GM18520 (cell line): ENCODE measurements around the gene KIAA0825.
"Not testable (repeated sequence)": the region's sequence is repeated elsewhere in the genome, so short reads cannot be mapped to it uniquely, and the experiment has no call there.

ENCODE experiments used
- ATAC-seq: cut with Tn5 transposase; IDR thresholded peaks from one replicate; pipeline ENCODE4 v1.9.1; 2021; ENCODE audit not compliant: unreplicated experiment

The KIAA0825 gene

DNA sequence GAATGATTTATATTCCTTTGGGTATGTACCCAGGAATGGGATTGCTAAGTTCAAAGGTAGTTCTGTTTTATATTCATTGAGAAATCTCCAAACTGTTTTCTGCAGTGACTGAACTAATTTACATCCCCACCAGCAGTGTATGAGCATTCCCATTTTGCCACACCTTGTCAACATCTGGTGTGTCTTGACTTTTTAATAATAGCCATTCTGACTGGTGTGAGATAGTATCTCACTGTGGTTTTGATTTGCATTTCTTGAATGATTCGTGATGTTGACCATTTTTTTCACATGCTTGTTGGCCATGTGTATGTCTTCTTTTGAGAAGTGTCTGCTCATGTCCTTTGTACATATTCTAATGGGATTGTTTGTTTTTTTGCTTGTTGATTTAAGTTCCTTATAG lies 421.5 kb downstream of the KIAA0825 start:
- peak; percentile 47 for ATAC-seq

DNA sequence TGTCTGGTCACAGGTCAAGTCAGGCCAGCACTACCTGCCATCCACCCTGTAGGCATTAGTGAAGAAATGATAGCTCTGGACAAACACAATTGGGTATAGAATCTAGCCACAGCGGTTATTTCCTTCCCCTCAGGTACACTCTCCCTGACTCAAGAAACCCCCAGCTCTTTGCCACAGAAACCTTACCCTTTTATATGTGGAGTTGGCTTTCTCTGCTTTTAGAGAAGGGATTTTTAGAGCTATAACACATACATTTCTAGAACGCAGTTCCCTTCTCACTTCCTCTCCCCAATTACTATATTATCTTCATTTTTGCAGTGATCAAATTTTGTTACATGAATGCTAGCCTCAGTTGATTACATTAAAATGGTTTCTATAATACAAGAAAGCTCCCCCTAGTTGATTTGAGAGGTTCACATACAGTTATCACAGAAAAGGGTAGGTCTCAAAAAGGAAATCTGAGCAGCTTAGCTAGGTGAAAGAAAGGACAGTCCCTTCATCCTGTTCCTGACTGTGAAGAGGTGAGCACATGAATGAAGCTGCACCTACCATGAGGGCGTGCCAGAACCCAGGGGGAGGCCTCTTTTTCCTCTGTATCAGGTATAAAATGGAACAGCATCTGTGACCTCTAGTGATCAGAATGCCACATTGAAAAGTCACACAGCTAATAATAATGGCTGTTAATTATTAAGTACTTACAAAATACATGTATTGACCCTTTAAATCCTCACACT lies 425.6 kb downstream of the KIAA0825 start:
- no peak for ATAC-seq

DNA sequence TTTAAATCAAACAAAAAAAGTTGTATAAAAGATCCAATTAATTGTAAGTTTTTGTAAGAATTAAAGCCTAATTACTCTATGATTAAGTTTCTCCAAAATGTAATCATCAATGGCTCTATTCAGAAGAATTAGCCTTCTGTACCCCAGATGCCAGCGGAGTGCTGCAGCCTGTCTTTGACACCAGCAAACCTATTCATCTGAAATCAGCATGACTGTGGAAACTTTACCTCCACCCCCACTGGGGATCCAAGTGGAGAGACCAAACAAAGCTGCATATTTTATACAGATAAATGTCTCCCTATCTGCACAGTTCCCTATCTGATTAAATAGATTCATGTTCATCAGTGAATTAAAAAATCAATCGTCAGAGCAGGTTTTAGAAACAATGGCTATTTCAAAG lies 426.8 kb downstream of the KIAA0825 start:
- no peak for ATAC-seq

DNA sequence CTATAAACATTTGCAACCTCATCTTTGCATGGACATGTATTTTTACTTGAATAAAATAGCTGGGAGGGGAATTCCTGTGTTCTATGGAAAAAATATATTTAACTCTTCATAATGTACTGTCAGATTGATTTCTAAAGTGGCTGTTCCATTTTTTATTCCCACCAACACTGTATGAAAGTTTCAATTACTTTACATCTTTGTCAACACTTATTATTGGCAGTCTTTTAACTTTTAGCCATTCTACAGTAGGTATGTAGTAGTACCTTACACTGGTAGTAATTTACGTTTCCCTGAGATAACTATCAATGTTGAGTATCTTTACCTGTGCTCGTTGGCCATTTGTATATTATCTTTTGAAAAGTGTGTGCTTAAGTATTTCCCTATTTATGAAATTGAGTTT lies 429.7 kb downstream of the KIAA0825 start:
- no peak for ATAC-seq

DNA sequence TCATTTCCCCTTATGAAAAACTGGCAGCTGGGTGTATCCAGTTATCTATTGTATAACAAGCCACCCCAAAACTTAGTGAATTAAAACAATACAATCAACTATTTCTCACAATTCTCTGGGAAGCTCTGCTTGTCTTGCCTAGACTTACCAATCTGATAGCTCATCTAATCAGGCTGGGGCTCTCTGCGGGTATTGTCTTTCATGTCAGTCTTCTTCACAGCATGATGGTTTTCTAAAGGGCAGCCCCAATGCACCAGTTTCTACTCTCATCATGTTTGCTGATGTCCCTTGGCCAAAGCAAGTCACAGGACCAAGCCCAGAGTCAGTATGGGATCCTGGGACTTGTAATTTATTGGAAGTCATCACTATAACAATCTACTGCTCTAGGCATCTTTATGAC lies 433.5 kb downstream of the KIAA0825 start:
- ATAC-seq, result no peak

DNA sequence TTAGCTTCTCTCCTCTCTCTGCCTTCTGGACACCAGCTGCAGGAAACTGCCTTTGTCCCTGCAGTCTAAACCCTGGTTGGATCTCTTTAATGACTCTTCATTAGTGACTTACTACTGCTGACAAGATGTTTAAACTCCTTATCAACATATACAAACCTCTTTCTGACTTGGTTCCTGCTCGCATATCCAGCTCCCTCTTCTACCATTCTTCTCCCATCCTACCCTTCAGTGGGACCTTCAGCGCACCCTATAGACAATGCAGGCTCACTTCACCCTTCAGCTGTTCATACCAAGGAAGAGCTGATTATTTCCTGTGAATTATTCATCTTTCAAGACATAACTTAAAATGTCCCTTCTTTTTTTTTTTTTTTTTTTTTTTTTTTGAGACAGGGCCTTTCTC lies 436.5 kb downstream of the KIAA0825 start:
- ATAC-seq, result no peak

DNA sequence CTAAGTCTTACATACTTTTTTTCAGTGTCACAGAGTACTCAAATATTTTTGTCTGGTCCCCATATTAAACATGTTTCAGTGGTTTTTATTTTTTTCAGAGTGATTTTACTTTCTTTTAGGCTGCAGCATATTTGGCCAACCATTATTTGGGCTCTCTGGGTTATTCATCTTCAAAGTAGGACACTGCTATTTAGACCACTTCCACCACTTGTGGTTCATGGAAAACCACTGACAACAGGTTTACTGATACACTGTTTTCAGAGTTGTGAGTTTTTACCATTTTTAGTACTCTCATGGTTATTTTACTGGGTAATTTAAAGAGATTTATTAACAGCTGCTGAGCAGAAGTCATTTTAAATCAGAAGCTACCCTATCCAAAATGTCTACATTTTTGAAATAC lies 437.6 kb downstream of the KIAA0825 start:
- no peak for ATAC-seq

DNA sequence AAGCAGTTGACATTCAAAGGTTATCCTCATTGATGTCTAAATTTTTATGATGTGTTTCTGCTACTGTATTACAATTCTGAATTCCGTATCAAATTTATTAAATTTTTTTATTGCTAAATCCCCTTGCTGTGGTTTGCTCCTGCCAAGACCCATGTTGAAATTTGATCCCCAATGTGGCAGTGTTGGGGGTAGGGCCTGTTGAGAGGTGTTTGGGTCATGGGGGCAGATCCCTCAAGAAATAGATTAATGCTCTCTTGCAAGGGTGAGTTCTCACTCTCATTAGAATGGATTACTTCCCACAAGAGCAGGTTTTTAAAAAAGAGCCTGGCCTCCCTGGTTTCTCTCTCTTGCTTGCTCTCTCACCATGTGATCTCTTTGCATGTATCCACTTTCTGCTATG lies 442.5 kb downstream of the KIAA0825 start:
- ATAC-seq, result no peak

DNA sequence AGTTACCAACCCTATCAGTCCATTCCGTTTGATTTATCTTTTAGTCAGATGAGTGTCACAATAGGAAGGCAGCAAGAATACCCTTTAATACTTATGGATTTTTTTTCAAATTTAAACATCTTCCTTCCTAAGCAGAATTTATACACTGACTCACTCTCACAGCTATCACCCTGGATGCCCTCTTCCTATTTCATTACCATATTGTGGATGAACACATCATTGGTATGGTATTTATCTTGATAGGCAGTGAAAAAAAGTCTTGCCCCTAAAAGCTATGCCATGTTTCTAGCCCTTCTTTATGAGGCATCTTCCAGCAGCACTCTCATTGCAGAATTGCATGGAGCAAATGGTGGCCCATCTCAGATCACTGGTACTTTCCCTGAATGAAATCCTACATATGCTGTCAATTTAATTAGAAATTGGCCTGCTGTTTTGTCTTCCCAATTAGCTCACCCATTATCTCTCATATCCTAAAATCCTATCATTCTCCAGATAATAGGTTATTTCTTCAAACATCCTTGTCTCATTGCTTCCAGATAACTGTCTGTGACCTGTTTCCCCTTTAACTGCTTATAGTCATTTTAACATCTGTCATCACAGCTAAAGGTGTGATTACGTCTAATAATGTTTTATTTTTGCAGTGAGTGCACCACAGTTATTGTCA lies 443.5 kb downstream of the KIAA0825 start:
- no peak for ATAC-seq

DNA sequence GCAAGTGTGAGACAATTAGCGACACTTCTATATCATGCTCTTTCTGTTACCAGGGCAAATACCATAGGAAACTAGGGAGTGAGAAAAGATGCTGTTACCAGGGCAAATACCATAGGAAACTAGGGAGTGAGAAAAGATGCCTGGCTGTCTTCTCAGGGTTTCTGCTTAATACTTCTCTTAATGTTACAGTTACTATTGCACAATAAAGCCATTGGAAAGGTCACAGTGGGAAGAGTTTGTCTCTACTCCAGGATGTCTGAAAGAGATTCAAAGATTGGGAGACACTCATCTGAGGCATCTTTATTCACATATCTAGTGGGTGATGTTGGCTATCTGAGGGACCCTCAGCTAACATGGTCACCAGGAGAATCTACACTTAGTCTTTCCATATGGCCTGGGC lies 445.3 kb downstream of the KIAA0825 start:
- ATAC-seq, result no peak

DNA sequence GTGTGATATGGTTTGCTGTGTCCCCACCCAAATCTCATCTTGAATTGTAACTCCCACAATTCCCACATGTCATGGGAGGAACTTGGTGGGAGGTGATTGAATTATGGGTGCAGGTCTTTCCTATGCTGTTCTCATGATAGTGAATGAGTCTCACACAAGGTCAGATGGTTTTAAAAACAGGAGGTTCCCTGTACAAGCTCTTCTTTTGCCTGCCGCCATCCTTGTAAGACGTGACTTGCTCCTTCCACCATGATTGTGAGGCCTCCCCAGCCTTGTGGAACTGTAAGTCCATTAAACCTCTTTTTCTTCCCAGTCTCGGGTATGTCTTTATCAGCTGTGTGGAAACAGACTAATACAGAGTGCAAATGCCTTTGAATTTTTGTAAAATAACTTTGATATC lies 447.3 kb downstream of the KIAA0825 start:
- ATAC-seq, result not testable (repeated sequence)

DNA sequence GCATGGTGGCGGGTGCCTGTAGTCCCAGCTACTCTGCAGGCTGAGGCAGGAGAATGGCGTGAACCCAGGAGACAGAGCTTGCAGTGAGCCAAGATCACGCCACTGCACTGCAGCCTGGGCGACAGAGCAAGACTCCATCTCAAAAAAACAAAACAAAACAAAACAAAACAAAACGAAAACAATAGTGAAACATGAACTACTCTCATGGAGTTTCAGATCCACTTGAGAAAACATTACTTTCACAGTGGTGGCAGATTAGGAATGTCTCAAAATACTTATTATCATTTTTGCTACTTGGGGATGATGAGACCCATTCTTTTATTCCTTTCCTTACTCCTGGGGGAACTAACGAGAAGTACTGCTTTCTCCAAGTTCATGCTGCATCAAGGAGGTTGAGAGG lies 448.2 kb downstream of the KIAA0825 start:
- peak; percentile 67 for ATAC-seq

DNA sequence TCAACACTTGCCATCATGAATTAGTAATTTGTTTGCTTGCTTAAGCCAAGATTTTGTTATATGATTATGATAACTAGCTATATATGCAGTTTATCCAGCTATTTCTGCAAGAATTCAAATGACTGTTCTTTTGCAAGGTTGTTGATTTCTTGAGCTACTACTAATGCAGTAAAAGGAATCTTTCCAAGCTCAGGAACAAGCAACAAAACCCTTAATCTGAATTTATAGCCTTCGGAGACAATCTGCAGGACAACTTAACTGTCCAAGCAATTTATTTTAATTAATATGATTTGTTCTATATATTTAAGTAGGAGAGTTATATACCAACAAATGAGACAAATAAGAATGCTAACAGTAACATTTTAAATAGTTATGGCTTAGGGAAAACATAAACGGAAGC lies 450.3 kb downstream of the KIAA0825 start:
- no peak for ATAC-seq

DNA sequence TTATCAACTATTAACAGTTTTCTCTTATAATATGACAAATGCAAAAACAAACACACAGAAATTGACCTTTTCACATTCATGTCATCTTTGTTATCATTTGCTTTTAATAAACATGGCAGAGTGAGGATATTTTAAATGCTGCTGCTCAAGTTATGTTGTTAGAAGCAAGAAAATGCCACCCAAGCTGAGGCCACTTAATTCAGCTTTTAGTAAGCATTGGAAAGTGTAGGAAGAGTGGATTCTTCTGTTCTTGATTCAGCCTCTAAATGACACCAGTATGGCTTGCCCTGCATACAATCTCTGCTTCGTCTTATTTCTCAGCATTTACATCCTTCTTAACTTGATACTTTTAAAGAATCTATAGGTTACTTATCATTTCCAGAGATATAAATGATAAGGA lies 456.6 kb downstream of the KIAA0825 start:
- ATAC-seq, result no peak

DNA sequence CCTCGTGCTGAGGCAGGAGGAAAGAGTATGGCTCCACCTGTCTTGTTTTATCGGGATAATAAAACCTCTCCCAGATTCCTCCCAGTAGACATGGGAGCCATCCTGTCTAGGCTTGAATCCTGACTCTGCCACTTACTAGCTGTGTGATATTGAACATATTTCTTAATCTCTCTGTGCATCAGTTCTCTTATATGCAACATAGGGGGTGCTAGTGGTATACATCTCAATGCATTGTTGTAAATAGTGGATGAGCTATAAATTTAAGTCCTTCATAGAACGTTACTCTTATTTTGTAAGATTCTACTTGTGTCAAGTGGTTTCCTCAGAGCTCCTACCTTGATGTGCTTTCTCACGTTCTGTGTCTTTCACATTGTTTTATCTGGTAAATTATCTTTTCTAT lies 459.3 kb downstream of the KIAA0825 start:
- ATAC-seq, result no peak

DNA sequence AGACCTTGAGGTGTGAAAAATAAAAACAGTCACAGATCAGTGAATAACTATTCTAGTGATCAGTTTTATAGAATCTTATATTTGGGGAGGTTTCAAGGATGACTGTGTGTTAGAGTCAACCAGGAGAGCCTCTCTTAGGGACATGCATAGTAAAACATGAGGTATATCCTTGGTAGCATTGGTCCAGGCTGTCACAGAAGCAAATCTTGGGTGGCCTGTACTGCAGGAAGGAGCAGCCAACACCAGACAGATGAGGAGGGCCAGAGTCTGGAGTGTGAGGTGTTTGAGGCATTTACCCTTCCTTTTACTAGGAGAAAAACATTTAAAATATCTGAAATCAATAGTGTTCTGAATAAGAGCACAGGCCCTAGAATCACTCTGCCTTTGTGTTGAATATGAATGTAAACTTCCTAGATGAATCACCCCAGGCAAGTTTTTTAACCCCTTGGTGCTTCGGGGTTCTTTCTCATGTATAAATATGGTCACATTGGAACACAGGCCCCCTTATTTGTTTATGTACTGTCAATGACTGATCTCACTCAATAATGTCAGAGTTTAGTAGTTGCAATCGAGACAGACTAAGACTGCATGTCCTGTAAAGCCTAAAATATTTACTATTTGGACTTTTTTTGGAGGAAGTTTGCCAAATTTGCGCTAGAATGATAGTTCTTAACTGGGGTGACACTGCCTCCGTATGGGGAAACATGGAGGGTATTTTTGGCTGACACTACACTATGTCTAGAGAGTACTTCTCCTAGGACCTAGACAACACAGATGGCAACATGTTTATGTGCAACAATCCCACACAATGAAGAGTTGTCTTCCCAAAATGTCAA lies 460.5 kb downstream of the KIAA0825 start:
- ATAC-seq, result no peak

DNA sequence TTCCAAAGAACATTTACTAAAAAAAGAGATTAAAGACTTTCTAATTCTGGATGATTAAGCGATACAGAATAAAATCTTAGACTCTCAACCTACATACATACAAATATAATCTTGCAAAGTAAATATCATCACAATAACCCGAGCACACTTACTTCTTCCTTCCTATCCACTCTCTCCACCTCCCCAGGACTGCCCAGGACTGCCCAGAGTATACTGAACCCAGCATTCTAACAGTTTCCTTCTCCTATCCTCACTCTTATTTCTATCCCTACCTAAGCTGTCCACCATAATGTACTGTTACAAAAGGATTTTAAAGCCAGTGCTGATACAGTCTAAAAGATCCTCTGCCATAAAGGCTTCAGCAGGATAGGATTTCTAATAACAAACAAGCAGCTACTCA lies 463.7 kb downstream of the KIAA0825 start:
- no peak for ATAC-seq

DNA sequence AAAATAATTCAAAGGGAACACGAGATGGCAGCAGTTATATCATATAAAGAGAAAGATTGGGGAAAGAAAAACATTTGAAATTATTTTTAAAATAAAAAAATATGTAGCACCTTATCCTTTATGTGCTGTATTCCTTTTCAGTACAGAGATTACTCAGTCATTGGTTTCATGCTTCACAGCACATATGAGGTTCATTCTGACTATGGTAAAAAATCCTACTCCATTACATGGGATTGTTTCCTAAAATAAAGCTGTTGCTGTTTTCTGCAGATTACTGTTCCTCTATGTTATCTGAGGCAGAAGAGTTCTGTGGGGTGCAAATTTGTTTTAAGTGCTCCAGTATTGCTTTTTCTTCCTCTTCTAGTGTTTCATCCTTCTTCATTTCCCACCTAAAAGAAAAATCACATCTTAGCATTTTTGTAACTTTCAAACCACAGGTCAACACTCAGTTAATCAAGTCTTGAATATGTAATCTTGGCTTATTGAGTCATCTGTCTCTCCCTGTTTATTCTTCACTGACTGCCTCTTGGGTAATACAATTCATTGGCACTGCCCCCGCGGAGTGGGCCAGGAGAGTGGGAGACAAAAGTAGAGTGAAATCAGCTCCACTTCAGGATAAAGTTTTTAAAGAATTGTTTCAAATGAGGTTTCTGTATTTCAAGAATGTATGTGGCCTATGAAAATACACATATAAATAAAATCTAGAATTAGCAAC lies 464.5 kb downstream of the KIAA0825 start:
- no peak for ATAC-seq

DNA sequence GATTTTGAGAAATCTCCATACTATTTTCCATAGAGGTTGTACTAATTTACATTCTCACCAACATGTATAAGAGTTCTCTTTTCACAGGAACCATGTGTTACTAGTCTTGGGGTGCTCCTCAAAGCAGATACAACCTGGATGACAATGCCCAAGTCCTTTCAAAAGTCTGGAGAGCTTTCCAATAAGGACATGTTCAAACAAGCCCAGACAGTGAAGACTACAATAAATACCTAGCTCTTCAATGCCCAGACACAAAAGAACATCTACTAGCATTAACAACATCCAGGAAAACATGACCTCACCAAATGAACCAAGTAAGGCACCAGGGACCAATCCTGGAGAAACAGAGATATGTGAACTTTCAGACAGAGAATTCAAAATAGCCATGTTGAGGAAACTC lies 474.8 kb downstream of the KIAA0825 start:
- ATAC-seq, result not testable (repeated sequence)

DNA sequence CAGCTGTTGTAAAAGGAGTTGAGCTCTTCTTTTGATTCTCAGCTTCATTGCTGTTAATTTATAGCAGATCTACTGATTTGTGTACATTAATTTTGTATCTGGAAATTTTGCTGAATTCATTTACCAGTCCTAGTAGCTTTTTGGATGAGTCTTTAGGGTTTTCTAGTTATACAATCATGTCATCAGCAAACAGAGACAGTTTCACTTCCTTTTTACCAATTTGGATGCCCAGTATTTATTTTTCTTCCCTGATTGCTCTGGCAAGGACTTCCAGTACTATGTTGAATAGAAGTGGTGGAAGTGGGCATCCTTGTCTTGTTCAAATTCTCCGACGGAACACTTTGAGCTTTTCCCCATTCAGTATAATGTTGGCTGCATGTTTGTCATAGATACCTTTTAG lies 478.1 kb downstream of the KIAA0825 start:
- ATAC-seq, result no peak

DNA sequence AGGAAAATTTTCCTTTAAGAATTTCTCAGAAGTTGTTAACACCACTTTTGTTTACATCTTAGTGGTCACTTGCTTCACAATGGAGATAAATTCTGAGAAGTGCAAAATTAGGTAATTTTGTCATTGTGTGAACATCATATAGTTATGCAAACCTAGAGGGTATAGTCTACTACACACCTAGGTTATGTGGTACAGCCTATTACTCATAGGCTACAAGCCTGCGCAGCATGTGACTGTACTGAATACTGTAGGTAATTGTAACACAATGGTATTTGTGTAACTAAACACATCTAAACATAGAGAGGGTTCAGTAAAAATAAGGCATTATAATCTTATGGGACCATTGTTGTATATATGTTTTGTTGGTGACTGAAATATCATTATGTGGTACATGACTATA lies 488.3 kb downstream of the KIAA0825 start:
- ATAC-seq, result no peak
